Hematopoietic multipotent progenitor cell (in vitro differentiated cells): Measurements from ENCODE around the gene ZNF296. TPM values are rescaled to one million over a fixed set of nuclear protein-coding genes. Genes with fewer than 3 reads are reported as not detected.

Experiments used
- DNase-seq, 3 donors: peaks; one replicate each; pipeline ENCODE4 v3.0.0-alpha.2; 2011 to 2015; ENCODE audit warnings: low read depth in 2 of 3, low spot score in 2 of 3
- total RNA-seq: library from RNA; depleted of rRNA; stranded (reverse); fragments of >200 nt; gene quantifications from one replicate; pipeline ENCODE4 v1.2.3, GENCODE V29; 2012

The ZNF296 gene
- total RNA-seq, 1 donor: 1.3 TPM

DNA sequence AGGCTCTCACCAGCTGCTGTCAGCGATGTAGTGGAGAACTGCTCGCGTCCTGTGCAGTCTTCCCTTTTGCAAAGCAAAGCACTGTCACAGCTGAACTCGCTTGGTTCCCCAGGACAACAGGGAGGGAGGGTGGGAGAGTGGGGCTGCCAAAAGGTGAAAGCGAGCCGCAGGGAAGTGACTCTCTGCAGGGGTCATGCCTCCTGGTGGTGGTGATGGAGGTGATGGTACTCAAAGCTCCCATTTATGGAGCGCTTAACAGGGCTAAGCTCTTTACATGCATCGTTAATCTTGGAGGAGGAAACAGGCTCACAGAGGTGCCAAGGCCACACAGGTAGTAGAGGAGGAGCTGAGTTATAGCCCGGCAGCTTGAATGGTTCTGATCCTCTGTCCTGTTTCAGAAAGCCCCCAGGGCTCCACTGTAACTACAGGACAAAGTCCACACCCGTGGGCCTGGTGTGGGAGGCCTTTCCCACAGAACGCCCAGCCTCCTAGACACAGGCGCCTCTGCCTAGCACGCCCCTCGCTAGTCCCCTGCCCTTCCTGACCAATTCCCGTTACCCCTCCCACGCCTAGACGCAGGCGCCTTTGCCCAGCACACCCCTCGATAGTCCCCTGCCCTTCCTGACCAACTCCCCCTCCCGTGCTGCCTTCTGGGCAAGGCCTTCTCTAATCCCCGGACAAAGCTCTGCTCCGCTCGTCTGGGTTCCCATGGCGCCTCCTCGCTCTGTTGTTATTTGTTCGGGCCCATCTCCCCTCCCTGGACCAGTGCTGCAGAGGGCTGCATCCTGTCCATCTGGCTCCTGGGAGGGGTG, 27.4 kb upstream of the ZNF296 start:
- peak in 1 of 3 donors; percentile 44 for DNase-seq

DNA sequence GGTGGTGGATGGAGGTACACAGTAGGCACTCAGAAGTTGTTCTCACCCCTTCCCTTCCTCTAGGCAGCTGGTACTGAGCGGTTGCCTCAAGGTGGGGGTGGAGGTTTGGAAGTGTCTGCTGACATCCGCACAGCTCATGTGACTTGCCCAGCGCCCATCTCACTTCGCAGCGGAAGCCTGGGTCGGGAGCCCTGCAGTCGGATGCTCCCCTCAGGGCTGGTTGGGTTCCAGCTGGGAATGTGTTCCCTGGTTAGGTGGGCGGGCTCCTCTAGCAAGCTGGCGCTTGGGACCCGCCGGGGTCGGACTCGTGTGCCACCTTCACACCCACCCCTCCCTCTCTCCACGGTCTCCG, 26.9 kb upstream of the ZNF296 start:
- DNase-seq: peak in 1 of 3 donors; percentile 28

DNA sequence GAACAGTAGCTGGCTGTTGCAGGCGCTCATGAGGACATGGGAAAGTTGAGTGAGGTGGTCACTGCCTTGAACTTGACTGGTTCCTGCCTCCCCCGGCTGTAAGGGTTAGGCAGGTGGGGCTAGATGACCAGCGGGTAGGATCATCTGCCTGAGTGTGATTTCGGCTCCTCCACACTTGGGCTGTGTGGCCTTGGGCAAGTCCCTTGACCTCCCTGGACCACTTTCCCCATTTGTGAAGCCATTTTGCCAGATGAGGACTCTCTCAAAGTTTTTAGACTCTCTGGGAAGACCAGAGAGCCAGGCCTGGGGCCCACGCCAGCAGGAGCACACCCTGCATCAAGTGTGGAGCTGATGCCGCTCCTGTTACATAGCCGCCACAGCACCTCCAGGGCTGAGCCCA, 26.2 kb upstream of the ZNF296 start:
- DNase-seq: no peak

DNA sequence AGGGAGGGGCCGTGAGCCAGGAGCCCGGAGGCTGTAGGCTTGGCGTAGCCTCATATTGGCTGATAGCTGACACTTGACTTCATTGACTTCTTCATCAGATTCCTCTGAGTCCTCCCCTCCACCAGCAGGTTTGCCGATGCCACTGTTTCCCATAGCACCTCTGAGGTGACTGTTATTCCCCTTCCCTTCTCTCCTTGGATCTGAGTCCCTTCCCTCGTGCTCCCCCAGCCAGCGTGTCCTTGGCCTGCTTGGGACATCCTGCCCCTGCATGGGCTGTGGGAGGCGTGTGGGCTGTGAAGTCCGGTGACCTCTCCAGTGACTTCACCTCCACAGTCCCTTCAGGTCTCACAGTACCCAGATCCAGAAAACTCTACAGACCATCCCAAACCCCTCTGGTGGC, 25.5 kb upstream of the ZNF296 start:
- DNase-seq: no peak

DNA sequence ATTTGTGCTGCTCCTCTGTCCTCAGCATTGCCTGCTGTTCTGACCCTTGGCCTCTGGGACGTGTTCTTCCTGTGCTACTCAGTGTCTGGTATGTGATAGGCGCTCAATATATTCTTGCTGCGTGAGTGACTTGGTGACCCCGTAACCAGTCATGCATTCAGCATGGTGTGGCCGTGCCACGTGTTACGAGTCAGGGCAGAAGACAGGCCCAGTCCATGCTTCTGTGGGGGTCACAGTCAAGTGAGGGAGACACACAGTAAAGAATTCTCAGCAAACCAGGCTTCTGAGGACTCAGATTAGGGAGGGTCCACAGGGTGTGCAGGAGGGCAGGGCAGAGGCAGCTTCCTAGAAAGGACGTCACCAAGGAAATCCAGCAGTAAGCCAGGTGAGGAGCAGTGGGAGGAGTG, 24.6 kb upstream of the ZNF296 start:
- DNase-seq: no peak

DNA sequence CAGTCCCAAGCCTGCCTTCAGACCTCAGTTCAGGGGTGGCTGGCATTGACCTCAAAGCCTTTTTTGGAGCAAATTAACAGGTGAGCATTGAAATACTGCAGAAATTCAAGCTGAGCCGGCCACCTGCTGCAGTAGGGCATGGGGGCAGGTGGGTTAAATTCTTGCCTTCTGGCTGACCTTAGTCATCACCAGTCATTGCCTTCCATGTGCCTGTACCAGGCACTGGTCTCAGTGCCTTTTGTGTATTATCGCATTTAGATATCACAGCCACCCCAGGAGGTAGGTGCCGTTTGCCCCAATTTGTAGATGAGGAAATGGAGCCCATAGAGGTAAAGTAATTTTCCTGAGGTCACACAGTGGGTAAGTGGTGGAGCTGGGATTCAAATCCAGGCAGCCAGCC, 23.9 kb upstream of the ZNF296 start:
- DNase-seq: no peak

DNA sequence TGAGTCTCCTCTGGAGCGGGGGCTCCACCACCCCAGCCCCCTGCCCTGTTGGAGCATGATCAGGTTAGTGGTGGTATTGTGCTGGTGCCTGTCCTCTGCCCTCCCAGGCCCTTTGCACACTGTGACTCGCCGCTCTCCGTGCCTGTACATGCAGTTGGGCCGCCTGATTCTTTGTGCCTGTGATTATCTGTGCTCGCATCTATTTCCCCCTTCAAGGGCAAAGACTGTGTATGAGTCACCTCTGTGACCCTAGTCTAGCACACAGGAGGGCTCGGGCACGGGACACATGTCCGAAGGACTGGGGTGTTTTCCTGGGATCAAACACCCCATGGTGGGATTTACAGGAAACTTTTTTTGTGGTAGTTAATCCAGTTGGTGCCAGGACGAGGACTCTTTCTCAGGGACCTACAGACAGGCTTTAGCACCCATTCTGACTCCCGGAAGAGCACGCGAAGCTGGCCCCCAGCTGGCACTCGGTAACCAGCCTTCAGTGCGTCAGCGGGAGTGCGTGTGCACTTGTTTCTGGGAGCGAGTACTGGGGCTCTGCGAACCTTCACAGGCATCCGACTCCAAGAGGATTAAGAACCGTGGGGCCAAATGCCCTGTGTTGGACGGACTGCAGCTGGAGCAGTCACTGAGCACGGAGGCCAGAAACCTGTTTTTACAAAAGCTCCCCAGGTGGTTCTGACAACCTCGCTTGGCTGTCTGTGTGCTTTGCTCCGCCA, 23.4 kb upstream of the ZNF296 start:
- no peak for DNase-seq

DNA sequence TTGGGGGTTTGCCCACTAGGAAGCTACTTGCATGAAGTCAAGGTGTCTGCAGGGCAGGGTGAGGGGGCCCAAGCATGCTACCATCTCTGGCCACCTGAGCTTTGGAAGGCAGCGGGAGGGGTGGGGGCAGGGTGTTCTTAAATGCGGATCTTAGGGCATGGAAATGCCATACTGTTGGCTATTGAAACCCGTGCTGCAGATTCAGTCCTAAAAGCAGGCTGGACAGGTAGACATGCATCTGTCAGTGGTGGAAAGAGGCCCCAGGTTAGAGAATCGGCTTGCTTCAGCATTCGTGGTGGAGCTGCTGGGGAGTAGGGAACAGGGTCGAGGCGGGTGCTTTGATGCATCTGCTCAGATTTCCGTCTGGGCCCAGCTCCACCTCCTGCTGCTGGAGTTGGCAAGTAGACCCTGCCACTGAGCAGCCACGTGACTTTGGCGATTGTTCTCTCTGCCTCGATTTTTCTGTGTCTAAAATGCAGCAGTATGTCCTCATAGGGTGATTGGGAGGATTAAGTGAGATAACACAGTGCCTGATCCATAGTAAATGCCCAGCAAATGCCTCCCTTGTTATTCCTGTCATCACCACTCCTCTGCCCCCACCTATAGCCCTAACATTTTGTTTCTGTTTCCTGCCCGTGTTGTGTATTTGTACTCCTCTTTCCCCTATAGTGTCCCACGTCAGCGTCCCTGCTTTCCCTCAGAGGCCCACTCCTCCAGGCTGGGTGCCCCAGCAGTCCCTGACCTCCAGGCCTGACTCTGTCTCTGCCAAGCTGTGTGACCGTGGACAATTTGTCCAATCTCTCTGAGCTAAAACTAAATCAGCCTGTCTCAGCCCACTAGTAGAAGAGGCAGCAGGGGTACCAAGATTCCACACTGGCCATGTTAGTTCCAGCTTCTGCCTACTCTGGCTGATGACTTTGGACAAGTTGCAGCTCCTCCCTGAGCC, 22.5 kb upstream of the ZNF296 start:
- DNase-seq: no peak

DNA sequence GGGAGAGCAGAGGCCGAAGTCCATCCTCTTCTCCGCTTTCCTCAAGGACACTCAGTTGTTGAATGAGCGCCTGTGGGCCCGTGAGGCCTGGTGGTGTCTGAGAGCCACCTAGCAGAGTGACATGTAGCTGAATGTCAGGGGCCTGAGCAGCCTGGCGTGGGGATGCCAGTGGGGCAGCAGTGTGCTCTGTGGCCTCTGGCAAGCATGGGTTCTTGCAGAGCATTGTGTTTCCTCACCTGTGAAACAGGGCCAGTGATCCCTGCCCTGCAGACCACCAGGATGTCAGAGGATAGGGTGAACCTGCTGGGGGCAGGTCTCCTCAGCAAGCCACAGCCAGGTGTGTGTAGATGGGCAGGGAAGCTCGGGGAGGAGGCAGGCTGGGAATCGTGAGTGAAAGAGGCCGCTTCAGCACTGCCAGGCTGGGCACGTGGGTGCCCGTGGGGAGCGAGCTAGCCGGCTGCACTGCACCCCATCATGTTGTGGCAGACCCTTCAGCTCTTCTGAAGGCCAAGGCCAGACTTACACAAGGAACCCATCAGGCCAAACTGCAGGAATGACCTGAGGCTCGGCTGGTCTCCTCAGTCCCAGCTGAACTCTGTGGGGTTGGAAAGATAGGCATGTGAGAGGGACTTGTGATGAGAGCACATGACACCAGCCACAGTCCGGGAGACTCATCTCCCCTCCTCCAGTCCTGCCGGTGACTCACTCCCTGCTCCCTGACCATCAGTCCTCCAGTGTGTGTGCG, 21.7 kb upstream of the ZNF296 start:
- DNase-seq: no peak

DNA sequence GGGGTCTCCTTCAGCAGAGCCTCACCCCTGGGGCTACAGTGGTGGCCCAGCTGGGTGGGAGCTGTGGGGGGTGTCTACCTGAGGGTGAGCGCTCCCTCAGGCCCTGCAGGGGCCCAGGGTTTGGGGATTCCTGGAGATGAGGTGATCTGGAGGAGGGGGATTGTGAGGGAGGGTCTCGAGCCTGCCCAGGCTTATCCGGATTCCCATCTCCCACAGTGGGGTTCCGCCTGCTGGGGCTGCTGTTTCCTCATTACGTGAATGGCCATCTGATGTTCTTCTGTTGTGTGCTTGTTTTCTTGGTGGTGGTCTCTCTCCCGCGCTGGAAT, 21.1 kb upstream of the ZNF296 start:
- DNase-seq: no peak

DNA sequence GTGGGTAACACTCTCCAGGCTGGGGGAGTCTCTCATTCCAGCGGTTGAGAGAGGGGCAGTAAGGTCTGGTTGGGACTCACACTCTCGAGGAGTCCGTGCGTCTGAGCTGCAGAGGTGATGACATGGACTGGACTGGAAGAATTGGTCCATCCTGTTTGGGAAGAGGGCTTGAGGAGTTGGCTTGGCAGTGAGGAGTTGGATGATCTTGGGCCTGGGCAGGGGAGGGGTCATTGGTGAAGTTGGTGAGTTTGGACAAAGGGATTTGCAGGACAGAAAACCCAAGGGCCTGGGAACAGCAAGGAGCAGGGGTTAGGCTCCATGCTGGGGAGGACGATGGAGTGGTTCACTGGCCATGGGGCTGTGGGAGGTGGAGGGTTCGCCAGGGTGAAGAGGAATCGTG, 20.4 kb upstream of the ZNF296 start:
- no peak for DNase-seq

DNA sequence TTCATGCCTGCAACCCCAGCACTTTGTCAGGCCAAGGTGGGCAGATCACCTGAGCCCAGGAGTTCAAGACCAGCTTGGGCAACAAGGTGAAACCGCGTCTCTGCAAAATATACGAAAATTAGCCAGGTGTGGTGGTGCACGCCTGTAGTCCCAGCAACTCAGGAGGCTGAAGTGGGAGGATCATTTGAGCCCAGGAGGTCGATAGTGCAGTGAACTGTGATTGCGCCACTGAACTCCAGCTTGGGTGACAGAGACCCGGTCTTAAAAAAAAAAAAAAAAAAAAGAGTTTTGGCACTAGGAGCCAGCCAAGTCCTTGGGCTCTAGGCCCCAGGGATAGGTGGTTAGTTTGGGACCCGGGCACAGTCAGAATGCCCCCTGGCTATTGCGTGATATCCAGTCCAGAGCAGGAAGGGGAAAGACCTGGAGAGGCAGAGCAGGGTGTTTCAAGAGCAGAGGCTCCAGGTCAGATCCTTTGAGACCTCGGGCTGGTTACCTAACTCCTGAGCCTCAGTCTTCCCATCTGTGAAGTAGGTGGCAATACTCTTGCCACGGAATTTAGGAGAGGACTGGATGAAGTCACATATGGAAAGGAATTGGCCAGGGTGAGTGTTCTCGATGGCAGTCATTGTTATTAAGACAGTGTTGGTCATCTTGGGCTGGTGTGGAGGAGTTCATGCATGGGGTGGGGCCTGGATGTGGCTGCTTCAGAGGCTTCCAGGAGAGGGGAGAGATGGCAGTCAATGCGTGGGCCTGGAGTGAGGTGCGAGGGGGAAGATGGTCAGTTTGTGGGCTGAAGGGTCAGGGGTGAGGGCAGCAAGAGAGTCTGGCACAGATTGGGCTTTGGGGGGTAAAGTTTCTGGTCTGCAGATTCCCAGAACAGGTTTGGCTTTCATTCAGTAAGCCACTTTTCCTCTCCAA, 19.5 kb upstream of the ZNF296 start:
- no peak for DNase-seq

DNA sequence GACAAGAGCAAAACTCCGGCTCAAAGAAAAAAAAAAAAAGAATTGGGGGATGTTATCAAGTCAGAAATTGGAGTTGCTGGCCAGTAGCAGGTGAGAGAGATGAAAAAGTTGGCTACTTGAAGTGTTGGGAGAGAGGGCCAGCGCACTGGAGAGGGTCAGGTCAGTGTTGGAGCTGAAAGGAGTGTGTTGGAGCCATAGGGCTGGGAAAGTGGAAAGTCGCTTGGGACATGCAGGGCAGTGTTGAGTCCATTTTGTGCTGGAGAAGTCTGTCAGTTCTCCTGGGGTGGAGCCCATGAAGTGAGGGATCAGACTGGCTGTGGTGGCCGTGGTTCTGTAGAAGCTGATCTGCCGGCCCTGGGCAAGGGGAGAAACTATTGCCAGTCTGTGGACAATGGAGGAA, 18.4 kb upstream of the ZNF296 start:
- no peak for DNase-seq

DNA sequence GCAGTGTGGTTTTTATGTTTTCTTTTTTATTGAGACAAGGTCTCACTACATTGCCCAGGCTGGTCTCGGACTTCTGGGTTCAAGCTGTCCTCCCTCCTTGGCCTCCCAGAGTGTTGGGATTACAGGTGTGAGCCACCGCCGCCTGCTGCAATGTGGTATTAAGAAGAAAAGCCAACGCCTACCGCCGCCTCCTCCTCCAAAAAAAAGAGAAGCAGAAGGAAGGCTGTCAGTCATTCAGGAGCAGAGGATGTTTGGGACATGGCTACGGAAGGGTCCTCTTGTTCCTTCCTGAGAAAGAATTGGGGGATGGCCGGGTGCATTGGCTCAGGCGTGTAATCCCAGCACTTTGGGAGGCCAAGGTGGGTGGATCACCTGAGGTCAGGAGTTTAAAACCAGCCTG, 17.9 kb upstream of the ZNF296 start:
- DNase-seq: no peak

DNA sequence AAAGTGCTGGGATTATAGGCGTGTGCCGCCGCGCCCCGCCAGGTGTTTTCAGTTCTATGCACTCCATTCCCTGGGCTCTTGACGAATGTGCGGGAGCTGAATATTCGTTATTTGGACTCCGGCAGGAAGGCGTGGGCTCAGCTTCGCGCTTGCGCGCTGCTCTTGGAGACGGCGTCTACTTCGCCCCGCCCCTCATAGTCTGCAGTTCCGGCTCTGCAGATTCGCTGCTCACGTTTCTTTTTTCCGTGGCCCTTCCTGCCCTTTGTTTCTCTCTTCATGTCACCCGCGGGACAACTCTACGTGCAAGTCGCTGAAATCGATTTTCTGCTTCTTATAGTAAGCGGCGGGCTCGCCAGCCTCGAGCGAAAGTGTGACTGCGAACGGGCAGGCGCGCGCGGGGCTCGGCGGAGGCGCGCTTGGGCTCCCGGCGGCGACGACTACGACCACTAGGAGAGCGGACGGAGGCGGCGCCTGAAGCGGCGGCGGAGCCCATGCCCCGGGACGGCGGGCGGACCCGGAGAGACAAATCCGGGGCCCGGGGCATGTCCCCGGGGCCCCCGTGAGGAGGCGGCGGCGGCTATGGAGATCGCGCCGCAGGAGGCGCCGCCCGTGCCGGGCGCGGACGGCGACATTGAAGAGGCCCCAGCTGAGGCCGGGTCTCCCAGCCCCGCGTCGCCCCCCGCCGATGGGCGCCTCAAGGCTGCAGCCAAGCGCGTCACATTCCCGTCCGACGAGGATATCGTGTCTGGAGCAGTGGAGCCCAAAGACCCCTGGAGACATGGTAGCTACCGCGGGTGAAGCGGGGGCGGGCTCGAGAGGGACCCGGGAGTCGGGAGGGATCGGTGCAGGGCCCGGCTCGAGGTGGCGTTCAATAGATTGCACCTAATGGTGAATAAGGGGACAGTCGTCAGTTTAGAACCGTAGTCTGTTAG, 16.7 kb upstream of the ZNF296 start, which contains the start of gene PPP1R37:
TSS of gene PPP1R37 (plus strand) at position 433 of the 932 bp plus-strand sequence. CDS start at position 580, 147 bp downstream.
- DNase-seq: peak; percentile 88 to 98 (median 97)

DNA sequence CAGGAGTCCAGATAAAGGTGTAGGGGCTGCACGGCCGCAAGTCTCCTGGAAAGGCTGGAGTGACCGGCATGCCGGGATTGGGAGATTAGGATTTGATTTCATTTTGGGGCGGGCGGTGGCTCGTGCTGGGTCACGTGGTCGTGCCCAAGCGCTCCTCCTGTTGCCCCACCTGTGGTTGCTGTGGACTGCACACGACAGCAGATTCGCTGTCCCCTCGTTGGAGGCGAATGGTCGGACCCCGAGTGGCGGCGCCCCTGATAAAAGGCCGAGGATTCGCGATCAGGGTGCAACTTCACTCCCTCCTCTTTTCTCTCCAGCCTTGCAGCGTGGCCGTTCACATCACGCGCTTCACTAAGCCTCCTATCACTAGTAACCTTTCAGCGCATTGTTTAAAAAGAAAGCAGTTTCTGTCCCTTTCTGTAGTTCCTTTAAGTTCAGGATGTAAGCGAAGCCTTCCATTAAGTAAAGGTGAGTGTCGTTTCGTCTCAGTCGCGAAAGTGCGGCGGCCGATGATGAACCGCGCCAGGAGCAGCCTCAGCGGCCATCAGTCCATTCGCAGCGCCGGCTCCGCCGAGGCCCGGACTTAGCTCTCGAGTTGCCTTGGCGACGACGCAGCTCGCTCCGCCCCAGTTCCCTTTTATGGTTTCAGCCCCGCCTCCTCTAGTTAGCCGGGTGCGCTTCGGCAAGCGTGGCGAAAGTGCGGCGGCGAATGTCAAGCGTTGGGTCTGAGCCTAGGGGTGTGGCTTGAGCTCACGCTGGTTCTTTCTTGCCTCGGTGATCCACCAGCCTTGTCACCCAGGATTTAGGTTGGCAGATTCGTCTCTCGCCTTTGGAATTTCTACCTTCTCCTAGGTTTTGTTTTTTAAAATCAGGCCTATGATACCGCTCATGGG, 15.0 kb upstream of the ZNF296 start:
- DNase-seq: peak; percentile 93 to 99 (median 98)

DNA sequence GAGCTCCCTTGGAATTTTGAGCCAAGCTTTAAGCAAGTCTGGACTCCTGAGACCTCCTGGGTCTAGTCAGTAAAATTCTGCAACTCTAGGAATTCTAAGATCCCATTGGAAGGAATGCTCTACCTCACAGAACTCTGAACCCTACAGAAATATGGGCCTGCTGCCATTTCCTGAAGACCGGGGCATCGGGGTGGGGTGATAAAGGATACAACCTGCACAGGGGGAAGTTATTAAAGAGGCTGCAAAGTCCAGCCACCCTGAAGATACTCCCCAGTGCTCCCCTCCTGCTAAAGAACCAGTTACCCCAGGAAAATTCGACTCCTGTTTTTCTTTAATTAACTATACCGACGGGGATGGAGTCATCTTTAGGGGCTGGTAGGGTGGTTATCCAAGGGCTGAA, 14.3 kb upstream of the ZNF296 start:
- DNase-seq: no peak
